GM04503 (cell line): ENCODE results near the gene SLC16A5.
"Not testable (repeated sequence)": the region's sequence is repeated elsewhere in the genome, so short reads cannot be mapped to it uniquely, and the experiment has no call there.

Source experiments
- DNase-seq: peaks from one replicate; pipeline ENCODE4 v3.0.0-alpha.2; 2012; ENCODE audit warnings: low read depth

Gene SLC16A5

DNA sequence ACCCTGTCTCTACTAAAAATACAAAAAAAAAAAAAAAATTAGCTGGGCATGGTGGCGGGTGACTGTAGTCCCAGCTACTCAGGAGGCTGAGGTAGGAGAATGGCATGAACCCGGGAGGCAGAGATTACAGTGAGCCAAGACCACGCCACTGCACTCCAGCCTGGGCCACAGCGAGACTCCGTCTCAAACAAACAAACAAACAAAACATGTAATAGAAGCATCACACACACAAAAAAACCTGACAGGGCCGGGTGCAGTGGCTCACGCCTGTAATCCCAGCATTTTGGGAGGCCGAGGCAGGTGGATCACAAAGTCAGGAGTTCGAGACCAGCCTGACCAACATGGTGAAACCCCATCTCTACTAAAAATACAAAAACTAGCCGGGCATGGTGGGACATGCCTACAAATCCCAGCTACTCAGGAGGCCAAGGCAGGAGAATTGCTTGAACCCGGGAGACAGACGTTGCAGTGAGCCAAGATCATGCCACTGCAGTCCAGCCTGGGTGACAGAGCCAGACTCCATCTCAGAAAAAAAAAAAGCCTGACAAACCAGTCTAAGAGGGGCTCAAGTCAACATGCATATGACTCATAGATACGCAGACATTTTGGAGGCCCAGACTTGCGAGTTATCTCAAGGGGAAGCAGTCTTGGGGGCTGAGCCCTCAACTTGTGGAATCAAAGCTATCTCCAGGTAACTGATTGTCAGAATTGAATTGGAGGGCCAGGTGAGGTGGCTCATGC lies 46.0 kb downstream of the SLC16A5 start:
- DNase-seq: not testable (repeated sequence)

DNA sequence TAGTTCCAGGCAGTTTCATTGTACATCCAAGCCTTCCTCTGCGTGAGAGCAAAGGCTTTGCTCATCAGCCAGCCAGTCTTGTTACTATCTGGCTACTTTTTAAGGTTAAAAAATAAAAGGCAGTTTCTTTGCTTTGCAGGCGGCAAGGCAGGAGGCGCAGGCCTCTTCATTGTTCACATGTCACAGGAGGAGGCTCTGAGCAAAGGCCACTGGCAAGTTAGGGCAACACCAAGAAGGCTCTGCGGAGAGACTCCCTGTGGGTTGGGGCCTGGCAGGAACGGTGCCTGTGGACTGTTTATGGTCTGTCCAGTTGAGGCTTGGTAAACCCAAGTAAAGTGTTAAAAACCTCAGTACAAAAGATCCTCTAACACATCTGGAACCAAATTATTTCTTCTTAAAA lies 47.7 kb downstream of the SLC16A5 start:
- DNase-seq: no peak

DNA sequence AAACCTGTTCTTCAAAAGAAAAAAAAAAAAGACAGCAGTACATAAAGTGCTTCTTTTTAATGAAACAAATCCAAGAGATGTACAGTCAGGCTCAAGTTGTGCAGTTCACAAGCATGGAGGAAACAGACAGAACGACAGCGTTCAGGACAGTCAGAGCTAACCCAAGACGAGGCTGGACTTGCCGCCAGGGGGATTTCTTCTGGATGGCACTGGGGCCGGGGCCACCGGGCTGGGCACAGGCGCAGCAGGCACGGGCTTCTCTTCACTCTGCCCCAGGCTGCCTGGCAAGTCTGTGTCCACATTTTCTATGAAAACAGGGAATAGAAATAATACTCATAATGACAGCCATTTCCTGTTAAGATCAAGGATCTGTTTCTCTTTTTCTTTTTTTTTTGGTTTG lies 48.2 kb downstream of the SLC16A5 start:
- no peak for DNase-seq

DNA sequence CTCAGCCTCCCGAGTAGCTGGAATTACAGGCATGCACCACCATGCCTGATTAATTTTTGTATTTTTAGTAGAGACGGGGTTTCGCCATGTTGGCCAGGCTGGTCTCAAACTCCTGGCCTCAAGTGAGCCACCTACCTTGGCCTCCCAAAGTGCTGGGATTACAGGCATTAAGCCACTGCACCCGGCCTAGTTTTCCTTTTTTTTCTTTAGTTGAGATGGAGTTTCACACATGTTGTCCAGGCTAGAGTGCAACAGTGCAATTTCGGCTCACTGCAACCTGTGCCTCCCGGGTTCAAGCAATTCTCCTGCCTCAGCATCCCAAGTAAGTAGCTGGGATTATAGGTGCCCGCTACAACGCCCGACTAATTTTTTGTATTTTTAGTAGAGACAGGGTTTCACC lies 50.0 kb downstream of the SLC16A5 start:
- not testable (repeated sequence) for DNase-seq

DNA sequence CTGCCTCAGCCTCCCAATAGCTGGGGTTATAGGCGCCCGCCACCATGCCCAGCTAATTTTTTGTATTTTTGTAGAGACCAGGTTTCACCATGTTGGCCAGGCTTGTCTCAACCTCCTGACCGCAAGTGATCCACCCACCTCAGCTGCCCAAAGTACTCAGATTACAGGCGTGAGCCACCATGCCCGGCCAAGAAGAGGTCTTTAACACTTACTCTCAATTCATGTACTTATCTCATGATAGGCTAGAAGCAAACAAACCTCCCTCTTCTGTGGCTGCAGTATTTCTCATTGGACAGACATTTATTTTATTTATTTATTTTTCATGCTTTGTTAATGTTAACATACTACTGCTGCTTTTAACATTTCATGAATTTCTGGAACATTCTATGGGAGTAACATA lies 50.8 kb downstream of the SLC16A5 start:
- no peak for DNase-seq

DNA sequence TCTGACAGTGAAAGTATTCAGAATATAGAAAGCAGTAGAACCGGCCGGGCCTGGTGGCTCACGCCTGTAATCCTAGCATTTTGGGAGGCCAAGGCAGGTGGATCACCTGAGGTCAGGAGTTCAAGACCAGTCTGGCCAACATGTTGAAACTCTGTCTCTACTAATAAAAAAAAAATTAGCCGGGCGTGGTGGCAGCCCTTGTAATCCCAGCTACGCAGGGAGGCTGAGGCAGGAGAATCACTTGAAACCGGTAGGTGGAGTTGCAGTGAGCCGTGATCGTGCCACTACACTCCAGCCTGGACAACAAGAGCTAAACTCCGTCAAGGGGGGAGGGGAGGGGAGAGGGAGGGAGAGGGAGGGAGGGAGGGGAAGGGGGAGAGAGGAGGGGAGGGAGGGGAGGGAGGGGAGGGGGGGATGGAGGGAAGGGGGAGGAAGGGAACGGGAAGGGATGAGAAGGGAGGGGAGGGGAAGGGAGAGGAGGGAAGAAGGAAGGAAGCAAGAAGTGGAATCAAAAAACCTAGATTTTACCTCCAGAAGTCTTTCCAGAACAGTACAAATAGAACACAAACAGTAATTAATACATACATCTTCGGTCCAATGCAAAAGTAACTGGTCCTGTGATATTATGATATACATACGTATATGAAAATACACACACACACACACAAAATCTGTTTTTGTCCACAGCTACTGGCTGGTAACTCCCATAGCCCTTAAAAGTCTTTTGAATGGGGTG lies 54.6 kb downstream of the SLC16A5 start:
- DNase-seq: no peak

DNA sequence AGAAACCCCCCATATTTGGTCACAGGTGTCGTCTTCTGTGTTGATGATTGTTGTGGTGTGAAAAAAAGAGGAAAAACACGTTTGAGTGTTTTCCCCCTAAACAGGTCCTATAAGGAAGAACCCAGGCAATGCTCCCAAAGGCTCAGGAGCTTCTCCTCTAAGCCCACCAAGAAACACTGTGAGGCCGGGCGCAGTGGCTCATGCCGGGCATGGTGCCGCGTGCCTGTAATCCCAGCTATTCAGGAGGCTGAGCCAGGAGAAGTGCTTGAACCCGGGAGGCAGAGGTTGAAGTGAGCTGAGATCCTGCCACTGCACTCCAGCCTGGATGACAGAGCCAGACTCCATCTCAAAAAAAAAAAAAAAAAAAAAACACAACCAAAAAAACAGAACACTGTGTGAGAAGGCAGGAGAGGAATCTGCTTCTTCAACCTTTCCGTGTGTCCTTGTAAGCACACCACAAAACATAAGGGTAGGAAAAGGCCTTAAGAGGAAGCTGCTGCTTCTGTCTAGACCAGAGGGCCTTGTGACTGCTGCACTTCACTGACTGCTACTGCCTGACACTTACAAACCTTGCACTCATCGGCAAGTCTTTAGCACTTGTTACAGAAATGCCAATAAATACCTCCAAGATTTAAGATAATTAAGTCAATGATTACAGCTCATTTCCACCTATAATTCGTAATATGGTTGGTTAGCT lies 57.2 kb downstream of the SLC16A5 start:
- DNase-seq: no peak

DNA sequence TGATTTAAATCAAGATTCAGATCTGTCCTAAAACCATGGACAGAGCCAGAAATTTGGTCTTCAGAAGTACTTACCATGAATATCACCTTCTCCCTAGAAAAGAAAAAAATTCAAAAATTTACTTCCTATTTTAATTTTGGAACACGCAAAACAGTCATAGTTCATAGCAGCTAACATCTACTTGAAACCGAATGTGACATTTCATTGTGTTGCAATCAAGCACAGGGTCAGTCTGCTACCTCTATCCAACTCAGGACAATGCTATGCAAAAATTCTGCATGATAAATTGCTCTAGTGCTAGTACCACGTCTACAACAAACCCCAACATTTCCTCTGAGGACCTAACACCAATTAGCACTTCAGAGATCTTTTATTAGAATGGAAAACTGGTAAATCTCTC lies 58.8 kb downstream of the SLC16A5 start:
- DNase-seq: no peak

DNA sequence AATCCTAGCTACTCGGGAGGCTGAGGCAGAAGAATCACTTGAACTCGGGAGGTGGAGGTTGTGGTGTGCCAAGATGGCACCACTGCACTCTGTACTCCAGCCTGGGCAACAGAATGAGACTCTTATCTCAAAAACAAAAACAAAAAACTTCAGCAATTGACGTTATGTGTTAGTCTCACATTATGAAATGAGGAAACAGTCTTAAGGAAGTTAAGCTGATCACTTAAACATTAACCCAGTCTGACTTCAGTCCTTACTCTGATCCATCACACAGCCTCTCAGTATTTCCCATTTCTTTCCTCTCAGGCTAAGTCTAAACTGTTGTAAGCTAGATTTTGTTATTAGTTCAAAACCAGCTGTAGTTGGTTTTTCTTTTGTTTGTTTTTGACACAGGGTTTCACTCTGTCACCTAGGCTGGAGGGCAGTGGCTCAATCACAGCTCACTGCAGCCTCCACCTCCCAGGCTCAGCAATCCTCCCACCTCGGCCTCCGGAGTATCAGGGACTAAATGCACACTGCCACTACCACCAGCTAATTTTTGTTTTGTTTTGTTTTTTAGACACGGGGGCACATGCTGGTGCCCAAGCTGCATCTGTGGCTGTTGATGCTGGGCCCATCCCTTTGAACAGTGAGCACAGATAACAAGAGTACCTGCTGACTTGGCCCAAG lies 60.3 kb downstream of the SLC16A5 start:
- no peak for DNase-seq

DNA sequence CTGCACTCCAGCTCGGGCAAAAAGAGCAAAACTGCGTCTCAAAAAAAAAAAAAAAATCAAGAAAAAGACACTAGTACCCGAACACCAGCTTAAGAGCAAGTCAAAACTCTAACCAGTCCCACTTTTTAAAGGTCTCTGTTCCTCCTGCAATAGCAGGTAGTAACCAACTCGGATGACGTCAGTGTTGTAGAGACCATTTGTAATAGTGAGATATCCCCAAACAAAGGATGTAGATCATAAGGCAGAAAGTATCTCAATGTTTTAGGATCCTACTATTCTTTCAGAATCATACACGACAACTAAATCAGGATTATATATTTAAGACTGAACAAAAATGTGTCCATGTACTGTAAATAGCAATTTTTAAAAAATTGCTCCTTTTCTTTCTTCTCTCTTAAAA lies 64.2 kb downstream of the SLC16A5 start:
- DNase-seq: no peak

DNA sequence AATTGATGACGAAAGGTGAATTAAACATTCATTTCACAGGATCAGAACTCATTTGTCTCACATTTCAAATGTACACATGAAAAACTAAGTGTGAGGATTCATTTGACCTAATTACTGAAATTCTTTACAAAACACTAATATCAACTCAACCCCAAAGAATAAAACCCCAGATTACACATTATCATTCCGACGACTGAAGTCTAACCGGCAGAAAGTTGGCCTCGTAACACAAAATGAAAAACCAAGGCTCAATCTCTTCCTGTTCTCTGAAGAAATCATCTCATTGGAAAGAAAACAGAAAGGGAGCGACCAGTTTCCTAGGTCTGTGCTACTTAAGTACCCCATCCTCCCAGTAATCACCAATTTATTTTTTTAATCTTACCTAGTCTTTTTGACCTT lies 64.8 kb downstream of the SLC16A5 start:
- no peak for DNase-seq

DNA sequence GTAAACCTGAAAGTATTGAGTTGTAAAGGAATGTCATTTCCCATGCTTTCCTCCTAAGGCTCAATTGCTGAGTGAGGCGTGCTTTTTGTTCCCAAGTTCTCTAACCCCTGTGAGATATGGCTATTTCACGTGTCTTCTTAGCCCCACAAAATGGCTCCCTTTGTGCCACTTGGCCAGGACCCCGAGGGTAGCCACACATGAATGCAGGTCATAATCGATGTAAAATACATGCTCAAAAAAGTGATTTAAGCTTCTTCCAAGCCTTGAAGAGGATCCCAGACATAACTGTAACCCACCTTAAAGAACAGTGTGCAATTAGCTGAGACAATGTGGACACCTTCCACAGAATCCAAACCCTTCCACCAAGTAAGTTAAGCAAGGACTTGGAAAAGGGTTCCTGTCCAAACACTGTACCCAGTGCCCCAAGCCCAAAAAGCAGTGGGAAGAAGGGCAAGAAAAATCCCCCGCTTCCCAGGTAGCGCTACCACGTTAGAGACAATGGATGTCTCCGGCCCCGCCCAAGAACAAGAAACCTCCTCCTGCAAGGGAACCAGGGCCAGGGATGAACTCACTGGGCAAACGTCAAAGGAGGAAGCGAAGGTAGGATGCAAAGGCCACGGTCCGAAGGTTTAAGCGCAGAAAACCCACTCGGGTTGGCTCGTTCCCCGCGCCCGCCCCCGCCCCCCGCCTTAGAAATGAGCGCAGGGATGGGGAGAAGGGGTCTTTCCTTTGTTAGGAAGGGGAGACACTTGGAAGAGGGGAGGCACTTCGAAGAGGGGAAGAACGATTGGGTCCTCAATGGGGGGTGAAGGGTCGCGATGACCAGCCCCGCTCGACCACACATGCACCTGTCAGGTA lies 65.4 kb downstream of the SLC16A5 start:
- no peak for DNase-seq

DNA sequence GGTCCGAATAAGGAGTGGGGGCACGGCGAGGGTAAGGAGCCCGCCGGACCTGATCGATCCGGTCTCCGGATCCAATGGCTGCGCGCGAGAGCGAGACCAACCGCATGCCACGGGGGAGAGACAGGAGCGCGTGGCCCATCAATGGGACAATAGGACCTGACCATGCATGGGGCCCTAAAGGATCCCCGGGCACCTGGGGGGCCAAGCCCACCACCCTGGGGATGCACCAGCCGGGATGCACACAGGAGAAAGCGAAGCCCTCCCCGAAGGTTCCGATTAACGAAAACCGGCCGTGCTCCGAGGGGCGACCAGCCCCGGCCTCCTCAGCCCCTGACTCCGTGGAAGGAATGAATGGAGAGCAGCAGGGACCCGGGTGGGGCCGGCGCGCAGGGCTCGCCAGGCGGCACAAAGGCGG lies 66.0 kb downstream of the SLC16A5 start:
- no peak for DNase-seq

DNA sequence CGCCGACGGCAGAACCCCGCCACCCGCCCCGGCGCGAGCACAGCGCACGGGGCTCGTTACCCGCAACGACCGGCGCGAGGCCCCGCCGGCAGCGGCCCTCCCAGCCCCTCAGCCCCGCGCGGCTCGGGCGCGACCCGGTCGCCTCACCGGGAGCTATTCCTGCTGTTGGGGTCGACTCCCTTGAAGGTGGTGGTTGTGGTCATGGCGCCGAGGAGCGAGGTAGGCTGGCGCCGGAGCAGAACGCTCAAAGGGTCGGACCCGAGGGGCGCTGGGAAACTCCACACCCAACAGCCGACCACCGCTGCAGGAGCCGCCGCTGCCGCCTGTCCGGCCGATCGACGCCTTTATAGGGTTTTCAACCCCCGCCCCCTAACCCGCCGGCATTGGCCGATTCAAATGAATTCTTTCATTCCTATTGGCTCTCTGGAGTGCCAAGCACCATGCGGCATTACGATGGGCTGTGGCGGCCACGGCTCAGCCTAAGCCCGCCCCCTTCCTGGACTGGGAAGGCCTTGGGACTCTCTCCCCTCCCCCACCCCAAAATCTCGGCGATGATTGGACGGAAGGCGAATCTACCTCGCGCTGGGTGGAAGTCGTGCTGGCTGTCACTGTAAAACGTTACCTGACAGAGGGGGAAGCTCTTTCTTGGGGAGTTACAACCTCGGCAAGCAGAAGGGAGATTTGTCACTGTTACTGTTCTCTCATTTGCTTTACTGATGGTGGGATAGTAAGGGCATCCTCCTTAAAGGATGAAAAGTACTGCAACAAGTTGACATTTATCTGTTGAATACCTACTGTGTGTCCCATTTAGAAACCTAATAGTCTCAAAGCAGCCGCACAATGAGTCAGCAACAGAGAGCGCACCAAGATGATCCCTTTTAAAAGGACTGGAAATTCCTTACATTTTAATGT lies 66.7 kb downstream of the SLC16A5 start, which contains the start of gene JPT1:
Gene JPT1, minus strand, starts transcription at position 318 of the 912 bp plus-strand sequence. Its CDS starts 115 bp downstream, at position 203.
- peak; percentile 87 for DNase-seq

DNA sequence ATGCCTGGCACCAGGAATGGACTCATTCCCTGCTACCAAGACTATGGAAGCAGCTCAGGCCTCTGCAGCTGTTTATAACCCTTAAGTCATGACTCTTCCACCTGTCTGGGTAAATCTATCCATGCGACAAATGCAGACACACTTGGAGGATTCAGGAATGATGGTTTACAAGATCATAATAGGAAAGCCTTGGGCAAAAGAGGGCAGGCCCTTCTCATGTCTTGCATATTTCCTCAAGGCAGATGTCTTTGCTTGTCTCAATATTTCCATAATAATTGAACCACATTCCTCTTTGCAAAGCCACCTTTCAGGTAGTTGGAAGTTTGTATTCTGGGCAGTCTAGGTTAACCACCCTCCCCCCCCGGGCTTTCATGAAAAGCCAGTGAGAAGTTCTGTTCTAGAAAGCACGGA lies 67.4 kb downstream of the SLC16A5 start:
- DNase-seq: no peak
